CD4-positive, alpha-beta T cell (primary cell): Measurements from ENCODE around the gene SH3RF1. TPM values are rescaled to one million over a fixed set of nuclear protein-coding genes. Genes with fewer than 3 reads are reported as not detected.
"Not testable (repeated sequence)": the region's sequence is repeated elsewhere in the genome, so short reads cannot be mapped to it uniquely, and the experiment has no call there.

Experiments
- ATAC-seq: fragments of 200-7000 bp; cut with Tn5 transposase; one replicate; pipeline ENCODE4 v1.10.0; 2022; ENCODE audit warnings: mild to moderate bottlenecking; ENCODE audit not compliant: poor library complexity
- CTCF ChIA-PET: fragments of 350-600 bp; sonication (Branson Sonifier 250); formaldehyde crosslinking; loops from one replicate; lab custom pipeline; 2021; ENCODE audit warnings: antibody characterized with exemption, inconsistent platforms; lab: Charles Lee
- POLR2A ChIA-PET: fragments of 350-600 bp; sonication (Branson Sonifier 250); formaldehyde crosslinking; loops from one replicate; lab custom pipeline; 2021; ENCODE audit warnings: antibody characterized with exemption, inconsistent platforms; lab: Charles Lee
- DNase-seq, 14 experiments: peaks; one replicate each; pipeline ENCODE4 v3.0.0-alpha.2; 2013 to 2020; ENCODE audit warnings: mixed read lengths in 2 of 14
- H3K27ac ChIP-seq, 2 donors: one replicate each; pipeline versions ENCODE4 v1.5.1 to v1.7.0; 2013; ENCODE audit warnings: low read length in 2 of 2, low read depth in 1 of 2, mild to moderate bottlenecking in 1 of 2
- H3K27me3 ChIP-seq, 2 experiments: 1 replicate in 1 of 2; 2 replicates in 1 of 2; pipeline versions ENCODE4 v1.6.1 to v1.7.0; 2013; ENCODE audit warnings: low read length in 2 of 2, control low read depth in 1 of 2, mild to moderate bottlenecking in 1 of 2, moderate library complexity in 1 of 2; ENCODE audit not compliant: insufficient read depth in 2 of 2, control insufficient read depth in 1 of 2
- H3K36me3 ChIP-seq: one replicate; pipeline ENCODE4 v1.6.1; 2013; ENCODE audit warnings: low read length, control low read depth; ENCODE audit not compliant: insufficient read depth
- H3K4me1 ChIP-seq: one replicate; pipeline ENCODE4 v1.6.1; 2013; ENCODE audit warnings: low read length, control low read depth; ENCODE audit not compliant: insufficient read depth
- H3K4me3 ChIP-seq: one replicate; pipeline ENCODE4 v1.5.1; 2013; ENCODE audit warnings: mild to moderate bottlenecking, low read length, moderate library complexity
- H3K9me3 ChIP-seq, 2 experiments: 1 replicate in 1 of 2; 2 replicates in 1 of 2; pipeline versions ENCODE4 v1.6.1 to v1.7.0; 2013; ENCODE audit warnings: low read length in 2 of 2, mild to moderate bottlenecking in 2 of 2, control low read depth in 1 of 2, moderate library complexity in 1 of 2; ENCODE audit not compliant: control insufficient read depth in 1 of 2, insufficient read depth in 1 of 2
- H3K27ac Mint-ChIP-seq: one replicate; pipeline ENCODE4 v1.8.0; 2020; ENCODE audit warnings: mixed read lengths
- H3K27me3 Mint-ChIP-seq: one replicate; pipeline ENCODE4 v1.8.0; 2021; ENCODE audit warnings: mixed read lengths
- H3K36me3 Mint-ChIP-seq: one replicate; pipeline ENCODE4 v1.8.0; 2021; ENCODE audit warnings: low read depth, mixed read lengths
- H3K4me1 Mint-ChIP-seq: one replicate; pipeline ENCODE4 v1.8.0; 2021; ENCODE audit warnings: low read depth, mixed read lengths
- H3K4me3 Mint-ChIP-seq: one replicate; pipeline ENCODE4 v1.8.0; 2020; ENCODE audit warnings: mild to moderate bottlenecking, mixed read lengths
- H3K9me3 Mint-ChIP-seq: one replicate; pipeline ENCODE4 v1.8.0; 2020; ENCODE audit warnings: mixed read lengths
- intact Hi-C, 2 experiments: fragments of 100-400 bp; cut with DNase I in 1 of 2; cut with micrococcal nuclease in 1 of 2; formaldehyde crosslinking; loops; one replicate each; pipeline versions ENCODE4 v1.15.1 to v1.9.0; 2023 to 2025; cut with DNase I, micrococcal nuclease
- total RNA-seq, 174 experiments: library from RNA in 2 of 174; stranded (reverse) in 2 of 174; gene quantifications; one replicate each; pipeline ENCODE4 v1.2.3 and lab custom pipeline; 2021 to 2026
- TF ChIP-seq, protein P1 (sequence below): fragments of 200-600 bp; IDR thresholded peaks from one replicate; pipeline ENCODE4 v1.8.0; 2022; ENCODE audit warnings: antibody characterized with exemption, mild to moderate bottlenecking

The SH3RF1 gene
- total RNA-seq, 2 experiments from 2014 or later, result 0.25 TPM; not detected in 1

DNA sequence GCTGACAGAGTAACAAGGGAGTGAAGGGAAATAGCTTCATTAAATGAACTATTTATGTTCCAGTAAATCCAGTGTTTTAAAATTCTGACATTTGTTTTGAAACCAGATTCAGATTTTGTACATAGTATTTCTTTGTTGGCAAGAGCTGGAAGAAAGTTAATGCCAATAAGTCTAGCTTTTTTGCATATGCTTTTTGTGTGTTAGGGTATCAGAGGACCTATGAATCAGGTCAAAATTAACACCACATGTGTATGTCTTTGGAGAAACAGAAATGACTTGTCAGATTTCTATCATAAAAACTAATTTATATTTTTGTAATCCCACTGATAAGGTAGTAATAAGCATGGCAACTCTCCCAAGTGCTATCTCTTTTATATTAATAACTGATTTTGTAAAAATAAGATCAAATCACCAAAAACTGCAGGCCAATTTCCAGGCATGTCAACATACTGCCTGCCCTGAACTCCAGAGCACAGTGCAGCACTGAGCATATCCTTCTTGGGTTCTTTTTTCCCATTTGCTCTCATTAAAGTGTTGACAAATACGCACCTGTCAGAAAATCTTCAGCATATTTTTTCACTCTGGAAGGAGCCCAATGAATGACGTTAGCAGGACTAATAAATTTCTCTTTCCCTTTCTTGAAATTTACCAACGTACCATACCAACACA, 65.5 kb downstream of the SH3RF1 start:
- H3K36me3 Mint-ChIP-seq, result no peaks in the 10 kb centered on the region
- TF ChIP-seq, protein P1, sequence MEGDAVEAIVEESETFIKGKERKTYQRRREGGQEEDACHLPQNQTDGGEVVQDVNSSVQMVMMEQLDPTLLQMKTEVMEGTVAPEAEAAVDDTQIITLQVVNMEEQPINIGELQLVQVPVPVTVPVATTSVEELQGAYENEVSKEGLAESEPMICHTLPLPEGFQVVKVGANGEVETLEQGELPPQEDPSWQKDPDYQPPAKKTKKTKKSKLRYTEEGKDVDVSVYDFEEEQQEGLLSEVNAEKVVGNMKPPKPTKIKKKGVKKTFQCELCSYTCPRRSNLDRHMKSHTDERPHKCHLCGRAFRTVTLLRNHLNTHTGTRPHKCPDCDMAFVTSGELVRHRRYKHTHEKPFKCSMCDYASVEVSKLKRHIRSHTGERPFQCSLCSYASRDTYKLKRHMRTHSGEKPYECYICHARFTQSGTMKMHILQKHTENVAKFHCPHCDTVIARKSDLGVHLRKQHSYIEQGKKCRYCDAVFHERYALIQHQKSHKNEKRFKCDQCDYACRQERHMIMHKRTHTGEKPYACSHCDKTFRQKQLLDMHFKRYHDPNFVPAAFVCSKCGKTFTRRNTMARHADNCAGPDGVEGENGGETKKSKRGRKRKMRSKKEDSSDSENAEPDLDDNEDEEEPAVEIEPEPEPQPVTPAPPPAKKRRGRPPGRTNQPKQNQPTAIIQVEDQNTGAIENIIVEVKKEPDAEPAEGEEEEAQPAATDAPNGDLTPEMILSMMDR, result no peak
- H3K27ac Mint-ChIP-seq, result no peak overlapping the region
- no peak for DNase-seq
- CTCF ChIA-PET, result no interaction called here
- Histone ChIP-seq H3K27ac (no peak overlapping the region), H3K4me1 (no peaks in the 10 kb centered on the region), H3K9me3 (no peaks in the 10 kb centered on the region), H3K36me3 (no peaks in the 10 kb centered on the region), H3K4me3 (no peak overlapping the region), H3K27me3 (no peaks in the 10 kb centered on the region)
- no peak overlapping the region for H3K4me3 Mint-ChIP-seq
- POLR2A ChIA-PET, result no interaction called here
- H3K4me1 Mint-ChIP-seq, result no peaks in the 10 kb centered on the region
- no peaks in the 10 kb centered on the region for H3K9me3 Mint-ChIP-seq
- H3K27me3 Mint-ChIP-seq, result peaks cover 3% of the 10 kb centered on the region
- intact Hi-C loops, result no loop called here
- ATAC-seq, result no peak

DNA sequence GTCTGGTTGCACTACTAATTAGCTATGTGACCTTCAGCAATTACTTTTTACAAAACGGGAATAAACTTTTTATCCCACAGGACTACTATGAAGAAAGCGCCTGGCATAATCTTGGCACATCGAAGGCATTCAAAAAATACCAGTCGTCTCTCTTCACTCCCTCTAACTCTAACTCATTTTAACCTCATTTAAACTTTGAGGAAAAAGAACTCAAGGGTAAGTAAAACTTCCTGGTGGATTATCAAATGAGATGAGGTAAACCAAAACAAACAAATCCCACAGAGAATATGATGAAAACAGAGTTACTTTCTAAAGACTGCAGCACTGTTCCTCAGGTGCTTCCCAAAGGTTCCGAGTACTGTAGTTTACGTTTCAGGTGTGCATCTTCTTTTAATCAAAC, 66.9 kb downstream of the SH3RF1 start:
- Histone ChIP-seq H3K4me1 (no peaks in the 10 kb centered on the region), H3K4me3 (no peak overlapping the region), H3K36me3 (no peaks in the 10 kb centered on the region), H3K27me3 (no peaks in the 10 kb centered on the region), H3K9me3 (no peaks in the 10 kb centered on the region), H3K27ac (no peak overlapping the region)
- H3K27ac Mint-ChIP-seq, result no peak overlapping the region
- H3K36me3 Mint-ChIP-seq, result no peaks in the 10 kb centered on the region
- POLR2A ChIA-PET, result no interaction called here
- H3K4me3 Mint-ChIP-seq, result no peak overlapping the region
- no peaks in the 10 kb centered on the region for H3K27me3 Mint-ChIP-seq
- intact Hi-C loops, result no loop called here
- DNase-seq (no peak), ATAC-seq (no peak)
- H3K4me1 Mint-ChIP-seq, result no peaks in the 10 kb centered on the region
- CTCF ChIA-PET, result no interaction called here
- H3K9me3 Mint-ChIP-seq, result no peaks in the 10 kb centered on the region
- TF ChIP-seq, protein P1, result no peak

DNA sequence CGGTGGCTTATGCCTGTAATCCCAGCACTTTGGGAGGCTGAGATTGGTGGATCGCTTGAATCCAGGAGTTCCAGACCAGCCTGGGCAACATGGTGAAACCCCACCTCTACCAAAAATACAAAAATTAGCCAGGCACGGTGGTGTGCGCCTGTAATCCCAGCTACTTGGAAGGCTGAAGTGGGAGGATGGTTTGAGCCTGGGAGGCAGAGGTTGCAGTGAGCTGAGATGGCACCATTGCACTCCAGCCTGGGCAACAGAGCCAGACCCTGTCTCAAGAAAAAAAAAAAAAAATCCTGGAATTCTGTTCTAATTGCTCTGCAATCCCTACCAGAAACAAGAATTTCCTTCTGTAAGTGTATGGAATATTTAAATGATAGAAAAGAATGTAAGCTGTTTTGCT, 67.5 kb downstream of the SH3RF1 start:
- H3K4me1 Mint-ChIP-seq, H3K4me3 ChIP-seq, ATAC-seq, H3K9me3 Mint-ChIP-seq, H3K36me3 ChIP-seq, H3K27me3 ChIP-seq, H3K4me1 ChIP-seq, H3K36me3 Mint-ChIP-seq, POLR2A ChIA-PET, H3K27ac Mint-ChIP-seq, DNase-seq, H3K4me3 Mint-ChIP-seq, H3K9me3 ChIP-seq, H3K27ac ChIP-seq, H3K27me3 Mint-ChIP-seq, intact Hi-C loops, CTCF ChIA-PET: not testable (repeated sequence)

DNA sequence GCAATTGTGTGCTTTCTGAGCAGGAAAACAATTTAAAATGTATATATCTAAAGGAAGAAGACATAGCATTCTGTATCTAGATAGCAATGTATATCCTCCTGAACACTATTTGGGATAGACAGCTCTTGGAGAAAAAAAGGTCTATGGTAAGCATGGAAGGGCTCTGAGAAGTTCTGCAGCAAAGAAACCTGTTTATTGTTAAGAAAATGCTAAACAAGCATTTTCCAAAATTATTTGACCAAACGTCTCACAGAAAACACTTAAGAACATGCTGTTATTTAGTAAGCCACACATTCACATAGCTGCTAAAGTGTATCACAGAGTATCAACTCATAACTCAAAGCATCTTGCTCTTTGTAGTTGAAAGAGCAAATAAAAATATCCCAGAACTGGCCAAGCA, 67.9 kb downstream of the SH3RF1 start:
- Mint-ChIP-seq H3K9me3 (no peaks in the 10 kb centered on the region), H3K4me3 (no peak overlapping the region), H3K27me3 (no peaks in the 10 kb centered on the region), H3K36me3 (no peaks in the 10 kb centered on the region), H3K27ac (no peak overlapping the region), H3K4me1 (no peaks in the 10 kb centered on the region)
- intact Hi-C loops, result no loop called here
- no peak for ATAC-seq
- no peak overlapping the region for H3K27ac ChIP-seq
- DNase-seq, result no peak
- H3K4me3 ChIP-seq, result no peak overlapping the region
- no peaks in the 10 kb centered on the region for H3K9me3 ChIP-seq
- ChIA-PET CTCF (no interaction called here), POLR2A (interaction anchor here (0.6 kb wide), 1 partner anchor 488 kb away, joined by 3 read pairs; no protein-coding TSS in a partner anchor)
- no peaks in the 10 kb centered on the region for H3K36me3 ChIP-seq
- TF ChIP-seq, protein P1, result no peak
- H3K27me3 ChIP-seq, result no peaks in the 10 kb centered on the region
- H3K4me1 ChIP-seq, result no peaks in the 10 kb centered on the region
